Raji (cell line): ENCODE measurements around the gene PRKCA.

Source experiments
- POLR2A ChIP-seq: IDR thresholded peaks from 2 replicates; pipeline ENCODE4 v1.6.1; 2011; ENCODE audit warnings: low read depth, low read length, control low read depth; ENCODE audit not compliant: insufficient read depth

Gene PRKCA

GRCh38 chr17:66411520-66411919 is 109.1 kb downstream of the PRKCA start:
- no peak for TF ChIP-seq POLR2A

GRCh38 chr17:66412857-66413558 is 110.6 kb downstream of the PRKCA start:
- TF ChIP-seq POLR2A: no peak

GRCh38 chr17:66413559-66414520 is 111.4 kb downstream of the PRKCA start:
- no peak for TF ChIP-seq POLR2A

- no peak for TF ChIP-seq POLR2A
Observed at GRCh38 chr17:66414561-66415175, 112.3 kb downstream of the PRKCA start.

- no peak for TF ChIP-seq POLR2A
Observed at GRCh38 chr17:66415366-66416206, 113.2 kb downstream of the PRKCA start.

GRCh38 chr17:66416207-66416940 is 114.0 kb downstream of the PRKCA start:
- no peak for TF ChIP-seq POLR2A

- TF ChIP-seq POLR2A: no peak
Observed at GRCh38 chr17:66417300-66417719, 114.9 kb downstream of the PRKCA start.

GRCh38 chr17:66420961-66421371 is 118.6 kb downstream of the PRKCA start:
- no peak for TF ChIP-seq POLR2A

GRCh38 chr17:66422186-66422585 is 119.8 kb downstream of the PRKCA start:
- TF ChIP-seq POLR2A: no peak

GRCh38 chr17:66423056-66423955 is 120.9 kb downstream of the PRKCA start:
- TF ChIP-seq POLR2A: no peak

GRCh38 chr17:66425756-66426396 is 123.5 kb downstream of the PRKCA start:
- TF ChIP-seq POLR2A: no peak

- peak; percentile 32; the same call in 1 of the 2 replicates for TF ChIP-seq POLR2A
Observed at GRCh38 chr17:66426397-66427033, 124.1 kb downstream of the PRKCA start.
